HG03103 (cell line): ENCODE measurements around the gene SOD1.
"Not testable (repeated sequence)": the region's sequence is repeated elsewhere in the genome, so short reads cannot be mapped to it uniquely, and the experiment has no call there.

Experiments used
- ATAC-seq: cut with Tn5 transposase; IDR thresholded peaks from one replicate; pipeline ENCODE4 v1.9.1; 2021; ENCODE audit warnings: low read depth; ENCODE audit not compliant: unreplicated experiment

Gene SOD1

GRCh38 chr21:31654821-31655580 is 4.5 kb upstream of the SOD1 start:
- not testable (repeated sequence) for ATAC-seq

DNA sequence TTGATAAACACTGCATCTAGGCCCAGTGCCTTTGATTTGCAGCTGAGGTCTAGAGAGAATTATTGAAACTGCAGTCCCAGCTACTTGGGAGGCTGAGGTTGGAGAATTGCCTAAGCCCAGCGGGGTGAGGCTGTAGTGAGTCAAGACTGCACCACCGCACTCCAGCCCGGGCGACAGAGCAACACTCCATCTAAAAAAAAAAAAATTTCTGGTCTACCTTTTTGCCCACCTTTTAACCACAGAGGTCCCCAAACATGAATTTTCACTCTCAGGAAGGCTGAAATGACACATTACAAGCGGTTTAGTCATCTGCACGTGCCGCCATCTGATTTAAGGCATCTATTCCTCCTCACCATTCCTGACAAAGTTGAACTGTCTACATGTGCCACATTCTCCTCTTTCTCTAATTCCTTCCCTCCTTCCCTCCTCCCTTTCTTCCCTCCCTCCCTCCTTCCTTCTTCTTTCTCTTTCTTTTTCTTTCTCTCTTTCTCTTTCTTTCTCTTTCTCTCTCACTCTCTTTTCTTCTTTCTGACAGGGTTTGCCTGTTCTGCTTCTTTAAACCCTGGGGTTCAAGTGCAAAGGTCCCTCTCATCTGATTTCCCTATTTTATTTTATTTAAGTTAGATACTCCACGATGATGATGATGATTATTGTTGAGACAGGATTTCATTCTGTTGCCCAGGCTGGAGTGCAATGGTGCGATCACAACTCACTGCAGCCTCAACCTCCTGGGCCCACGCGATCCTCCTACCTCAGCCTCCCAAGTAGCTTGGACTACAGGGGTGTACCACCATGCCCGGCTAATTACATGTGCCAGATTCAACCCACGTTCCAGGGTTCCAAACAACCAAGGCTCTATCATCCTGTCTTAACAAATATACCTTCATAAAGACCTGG is 3.0 kb upstream of the SOD1 start:
- no peak for ATAC-seq

GRCh38 chr21:31658053-31658452 is 1.4 kb upstream of the SOD1 start:
- no peak for ATAC-seq

GRCh38 chr21:31659286-31659535 is 282 bp upstream of the SOD1 start:
- no peak for ATAC-seq

- ATAC-seq: no peak
These were observed 719 bp downstream of the SOD1 start for GRCh38 chr21:31660259-31660565.

DNA sequence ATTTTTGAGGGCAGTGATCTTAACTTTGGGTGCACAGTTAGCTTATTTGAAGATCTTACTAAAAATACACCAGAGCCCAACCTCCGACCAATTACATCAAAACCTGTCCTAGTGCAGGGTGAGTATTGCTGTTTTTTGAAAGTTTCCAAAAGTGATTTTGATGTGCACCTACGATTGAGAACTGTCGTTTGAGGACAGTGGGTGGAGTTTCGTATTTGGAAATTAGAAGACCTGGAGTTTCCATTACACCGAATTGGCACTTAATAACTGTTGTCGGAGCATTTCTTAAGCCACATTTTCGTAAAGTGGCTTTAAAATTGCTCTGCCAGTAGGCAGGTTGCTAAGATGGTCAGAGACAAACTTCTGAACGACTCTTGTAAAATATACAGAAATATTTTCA is 1.1 kb downstream of the SOD1 start:
- ATAC-seq: no peak

DNA sequence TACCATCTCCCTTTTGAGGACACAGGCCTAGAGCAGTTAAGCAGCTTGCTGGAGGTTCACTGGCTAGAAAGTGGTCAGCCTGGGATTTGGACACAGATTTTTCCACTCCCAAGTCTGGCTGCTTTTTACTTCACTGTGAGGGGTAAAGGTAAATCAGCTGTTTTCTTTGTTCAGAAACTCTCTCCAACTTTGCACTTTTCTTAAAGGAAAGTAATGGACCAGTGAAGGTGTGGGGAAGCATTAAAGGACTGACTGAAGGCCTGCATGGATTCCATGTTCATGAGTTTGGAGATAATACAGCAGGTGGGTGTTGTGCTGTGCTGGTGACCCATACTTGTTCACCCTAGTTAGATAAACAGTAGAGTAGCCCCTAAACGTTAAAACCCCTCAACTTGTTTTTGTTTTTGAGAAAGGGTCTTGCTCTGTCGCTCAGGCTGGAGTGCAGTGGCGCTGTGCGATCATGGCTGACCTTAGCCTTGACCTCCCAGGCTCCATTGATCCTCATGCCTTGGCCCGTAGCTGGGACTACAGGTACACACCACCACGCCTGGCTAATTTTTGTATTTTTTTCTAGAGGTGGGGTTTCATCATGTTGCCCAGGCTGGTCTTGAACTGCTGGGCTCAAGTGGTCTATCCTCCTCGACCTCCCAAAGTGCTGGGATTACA is 4.2 kb downstream of the SOD1 start:
- no peak for ATAC-seq

DNA sequence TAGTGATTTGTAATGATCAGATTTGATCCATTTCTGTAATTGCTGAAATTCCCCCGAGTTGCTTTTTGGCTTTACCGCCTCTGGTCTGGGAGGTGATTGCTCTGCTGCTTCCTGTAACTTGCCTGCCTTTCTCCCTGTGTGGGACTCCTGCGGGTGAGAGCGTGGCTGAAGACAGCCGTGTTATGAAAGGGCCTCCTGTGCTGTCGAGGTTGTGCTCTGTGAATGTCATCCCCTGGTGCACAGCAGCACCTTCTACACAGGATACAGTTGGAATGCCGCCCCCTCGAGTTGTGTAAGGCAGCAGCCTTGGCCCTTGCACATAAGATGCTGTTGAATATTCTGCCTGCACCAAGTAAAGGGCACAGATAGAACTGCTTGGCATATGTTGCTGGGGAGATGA is 5.9 kb downstream of the SOD1 start:
- ATAC-seq: no peak

GRCh38 chr21:31665869-31666268 is 6.4 kb downstream of the SOD1 start:
- not testable (repeated sequence) for ATAC-seq

GRCh38 chr21:31666445-31667010 is 7.0 kb downstream of the SOD1 start:
- no peak for ATAC-seq

DNA sequence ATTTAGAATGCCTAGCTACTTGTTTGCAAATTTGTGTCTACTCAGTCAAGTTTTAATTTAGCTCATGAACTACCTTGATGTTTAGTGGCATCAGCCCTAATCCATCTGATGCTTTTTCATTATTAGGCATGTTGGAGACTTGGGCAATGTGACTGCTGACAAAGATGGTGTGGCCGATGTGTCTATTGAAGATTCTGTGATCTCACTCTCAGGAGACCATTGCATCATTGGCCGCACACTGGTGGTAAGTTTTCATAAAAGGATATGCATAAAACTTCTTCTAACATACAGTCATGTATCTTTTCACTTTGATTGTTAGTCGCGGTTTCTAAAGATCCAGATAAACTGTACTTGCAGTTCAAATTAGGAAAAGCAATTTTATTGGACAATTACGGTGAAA is 7.6 kb downstream of the SOD1 start:
- no peak for ATAC-seq

- ATAC-seq: no peak
These were observed 8.1 kb downstream of the SOD1 start for GRCh38 chr21:31667639-31668038.

- no peak for ATAC-seq
These were observed 9.4 kb downstream of the SOD1 start for GRCh38 chr21:31668651-31669491.

- ATAC-seq: no peak
These were observed 10.6 kb downstream of the SOD1 start for GRCh38 chr21:31670070-31670469.

- no peak for ATAC-seq
These were observed 11.7 kb downstream of the SOD1 start for GRCh38 chr21:31671146-31671716.

DNA sequence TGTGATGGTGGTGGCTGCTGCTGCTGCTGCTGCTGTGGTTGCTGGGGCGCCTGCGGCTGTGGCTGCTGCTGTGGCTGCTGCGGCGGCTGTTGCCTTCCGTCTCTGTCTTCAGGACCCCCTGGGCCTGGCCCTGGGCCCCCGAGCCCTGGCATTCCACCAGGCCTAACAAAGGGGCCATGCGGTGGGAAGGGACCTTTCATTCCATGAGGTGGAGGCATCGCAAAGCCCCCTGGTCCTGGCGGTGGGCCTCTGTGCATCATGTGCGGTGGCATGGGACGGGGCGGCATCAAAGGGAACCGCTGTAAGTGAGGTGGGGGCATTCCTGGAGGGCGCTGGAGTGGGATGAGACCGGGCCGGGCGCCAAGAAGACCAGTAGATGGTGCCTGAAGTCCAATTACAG is 12.4 kb downstream of the SOD1 start:
- ATAC-seq: no peak

GRCh38 chr21:31673321-31673912 is 13.9 kb downstream of the SOD1 start:
- no peak for ATAC-seq

DNA sequence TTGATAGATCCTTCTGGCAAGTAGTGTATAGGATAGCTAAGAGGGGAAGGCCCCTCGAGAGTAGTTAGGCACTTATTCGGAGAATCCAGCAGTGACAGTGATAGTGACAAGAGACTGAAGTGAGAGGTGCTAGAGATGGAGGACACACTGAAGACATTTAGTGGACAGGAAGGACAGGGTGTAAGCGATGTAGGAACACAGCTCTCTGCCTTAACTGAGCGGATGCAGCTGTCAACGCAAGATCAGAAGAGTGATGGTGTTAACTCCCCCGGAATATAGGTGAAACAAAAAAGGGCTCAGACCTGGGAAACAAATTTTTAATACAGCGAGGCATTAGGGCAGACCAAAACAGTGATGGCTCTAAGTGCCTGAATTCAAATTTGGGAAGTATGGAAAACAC is 15.8 kb downstream of the SOD1 start:
- ATAC-seq: no peak

GRCh38 chr21:31675960-31676359 is 16.5 kb downstream of the SOD1 start:
- no peak for ATAC-seq

DNA sequence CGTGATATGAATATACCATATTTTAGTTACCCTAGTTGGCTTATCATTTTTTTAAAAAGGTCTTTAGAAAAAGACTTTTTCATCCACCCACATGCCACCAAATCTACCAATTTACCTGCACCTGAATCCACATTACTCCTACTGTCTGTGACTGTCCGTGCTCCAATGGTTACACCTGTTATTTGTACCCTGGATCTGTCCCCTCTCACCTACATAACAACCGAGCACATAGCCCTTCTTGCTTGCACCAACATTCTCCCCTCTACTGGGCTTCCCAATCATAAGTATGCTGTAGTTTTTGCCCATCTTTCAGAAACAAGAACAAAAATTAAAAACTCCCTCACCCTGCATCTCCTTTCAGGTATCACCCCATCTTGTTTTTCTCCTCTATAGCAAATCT is 17.6 kb downstream of the SOD1 start:
- no peak for ATAC-seq
